GM19351 (cell line): ENCODE data around the gene C18orf63.
"Not testable (repeated sequence)": the region's sequence is repeated elsewhere in the genome, so short reads cannot be mapped to it uniquely, and the experiment has no call there.

ENCODE experiments used
- ATAC-seq: cut with Tn5 transposase; IDR thresholded peaks from one replicate; pipeline ENCODE4 v1.9.1; 2021; ENCODE audit warnings: mild to moderate bottlenecking, moderate library complexity; ENCODE audit not compliant: unreplicated experiment

Gene C18orf63

GRCh38 chr18:74315464-74316256, at the start of gene C18orf63:
Gene C18orf63 (plus strand): TSS chr18:74315839. CDS start chr18:74317866, 2,027 bp downstream.
- no peak for ATAC-seq

DNA sequence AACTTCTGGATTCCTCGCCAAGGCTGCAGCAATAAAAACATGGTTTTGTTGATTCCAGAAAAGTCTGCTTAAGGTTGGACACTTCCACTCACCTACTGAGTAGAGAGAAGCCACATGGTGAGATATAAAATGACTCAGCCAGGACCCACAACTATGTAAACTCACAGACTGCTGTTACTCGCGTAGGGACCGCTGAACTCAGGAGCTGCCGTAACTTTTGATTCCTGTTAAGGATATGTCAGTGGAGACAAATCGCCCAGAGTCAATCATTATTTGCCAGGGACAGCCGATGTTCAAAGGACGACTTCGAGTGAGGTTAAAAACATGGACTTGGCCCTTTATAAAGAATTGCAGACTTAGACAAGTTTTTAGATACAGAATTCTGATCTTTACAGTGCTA, 49.5 kb upstream of the C18orf63 start:
- no peak for ATAC-seq

DNA sequence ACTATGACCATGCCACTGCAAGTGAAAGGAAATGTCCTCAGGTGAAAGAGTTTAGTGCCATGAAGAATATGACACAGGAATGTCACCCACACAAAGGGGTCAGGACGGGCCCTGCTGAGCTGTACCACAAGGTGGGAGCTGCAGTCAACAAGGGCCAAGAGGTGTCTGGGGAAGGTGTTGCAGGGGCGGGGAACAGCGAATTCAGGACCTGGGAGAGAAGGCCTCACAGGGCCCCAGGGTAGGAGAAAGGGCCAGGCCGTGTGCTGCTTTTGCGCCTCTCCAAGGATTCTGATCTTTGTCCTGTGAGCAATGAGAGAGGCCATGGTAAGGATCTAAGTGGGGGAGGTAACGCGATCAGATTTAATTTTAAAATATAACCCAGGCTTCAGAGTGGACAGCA, 47.5 kb upstream of the C18orf63 start:
- no peak for ATAC-seq

GRCh38 chr18:74268933-74269620, 46.6 kb upstream of the C18orf63 start:
- ATAC-seq: no peak

GRCh38 chr18:74271635-74272034, 44.0 kb upstream of the C18orf63 start:
- ATAC-seq: no peak

DNA sequence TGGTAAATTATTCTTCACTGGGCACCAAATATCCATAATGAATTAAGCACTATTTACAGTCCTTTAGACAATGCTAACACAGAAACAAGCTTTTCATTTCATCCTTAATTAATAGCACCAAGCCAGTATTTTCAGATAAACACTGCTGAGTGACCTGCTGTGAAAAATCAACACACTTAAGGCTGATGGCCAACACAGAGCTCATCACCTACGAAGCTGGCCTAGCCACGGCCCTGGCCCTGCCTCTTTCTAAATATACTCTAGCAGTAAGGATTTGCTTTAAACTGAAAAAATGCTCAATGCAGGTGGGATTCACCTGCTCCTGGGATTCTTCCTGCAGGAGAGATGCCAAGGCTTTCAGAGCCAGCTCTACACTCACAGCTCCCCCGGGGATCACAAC, 42.2 kb upstream of the C18orf63 start:
- no peak for ATAC-seq

- no peak for ATAC-seq
Observed at GRCh38 chr18:74274700-74275099, 40.9 kb upstream of the C18orf63 start.

DNA sequence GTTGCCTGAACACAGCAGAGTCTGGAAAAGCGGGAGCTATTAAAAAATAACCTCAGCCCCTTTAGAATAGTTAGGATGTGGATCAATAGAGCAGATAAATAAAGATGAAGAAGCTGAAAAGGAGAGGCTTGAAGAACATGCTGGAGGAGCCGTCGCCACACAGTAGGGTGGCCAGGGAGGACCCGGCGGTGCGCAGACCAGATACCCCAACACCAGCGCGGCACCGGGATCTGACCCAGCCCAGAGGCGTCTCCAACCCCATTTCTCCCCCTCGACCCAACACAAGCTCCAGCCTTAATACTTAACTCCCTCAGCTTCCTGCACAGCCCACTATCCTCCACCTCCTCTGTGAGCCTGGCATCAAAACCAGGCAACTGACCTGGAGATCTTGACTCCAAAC, 39.9 kb upstream of the C18orf63 start:
- no peak for ATAC-seq

- ATAC-seq: no peak
Observed at GRCh38 chr18:74276609-74277008, 39.0 kb upstream of the C18orf63 start.

GRCh38 chr18:74277296-74277695, 38.3 kb upstream of the C18orf63 start:
- no peak for ATAC-seq

DNA sequence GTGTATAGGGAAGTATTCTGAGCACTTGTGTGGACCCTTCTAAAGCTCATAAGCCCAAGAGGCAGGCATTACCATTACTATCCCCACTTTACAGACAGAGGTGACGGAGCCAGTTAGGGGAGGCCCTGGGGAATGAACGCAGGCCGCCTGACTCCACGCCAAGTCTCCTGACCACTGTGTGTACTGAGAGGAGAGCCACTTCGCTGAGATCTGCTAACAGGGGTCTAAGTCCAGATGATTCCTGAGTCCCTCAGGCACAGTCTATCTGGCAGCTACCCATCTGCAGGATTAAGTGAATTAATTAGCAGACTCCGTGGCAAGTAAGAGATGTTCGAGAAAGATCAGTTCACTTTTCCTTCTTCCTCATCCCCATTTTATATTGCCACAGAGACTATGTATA, 37.6 kb upstream of the C18orf63 start:
- no peak for ATAC-seq

DNA sequence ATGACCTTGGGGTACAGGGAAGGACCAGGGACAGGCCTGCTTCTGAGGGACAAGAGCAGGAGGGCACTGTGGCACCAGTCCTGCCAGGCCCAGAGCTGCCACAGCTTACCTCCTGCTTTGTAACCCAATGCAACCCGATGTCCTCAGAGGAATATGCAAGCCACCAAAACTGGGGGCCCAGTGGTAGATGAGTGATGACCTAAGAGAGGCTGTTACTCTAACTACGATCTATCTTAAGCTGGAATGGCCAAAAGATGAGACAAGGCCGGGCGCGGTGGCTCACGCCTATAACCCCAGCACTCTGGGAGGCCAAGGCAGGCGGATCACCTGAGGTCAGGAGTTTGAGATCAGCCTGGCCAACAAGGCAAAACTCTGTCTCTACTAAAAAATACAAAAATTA, 36.7 kb upstream of the C18orf63 start:
- ATAC-seq: no peak

- no peak for ATAC-seq
Observed at GRCh38 chr18:74281011-74281979, 34.3 kb upstream of the C18orf63 start.

GRCh38 chr18:74281980-74282754, 33.5 kb upstream of the C18orf63 start:
- no peak for ATAC-seq

DNA sequence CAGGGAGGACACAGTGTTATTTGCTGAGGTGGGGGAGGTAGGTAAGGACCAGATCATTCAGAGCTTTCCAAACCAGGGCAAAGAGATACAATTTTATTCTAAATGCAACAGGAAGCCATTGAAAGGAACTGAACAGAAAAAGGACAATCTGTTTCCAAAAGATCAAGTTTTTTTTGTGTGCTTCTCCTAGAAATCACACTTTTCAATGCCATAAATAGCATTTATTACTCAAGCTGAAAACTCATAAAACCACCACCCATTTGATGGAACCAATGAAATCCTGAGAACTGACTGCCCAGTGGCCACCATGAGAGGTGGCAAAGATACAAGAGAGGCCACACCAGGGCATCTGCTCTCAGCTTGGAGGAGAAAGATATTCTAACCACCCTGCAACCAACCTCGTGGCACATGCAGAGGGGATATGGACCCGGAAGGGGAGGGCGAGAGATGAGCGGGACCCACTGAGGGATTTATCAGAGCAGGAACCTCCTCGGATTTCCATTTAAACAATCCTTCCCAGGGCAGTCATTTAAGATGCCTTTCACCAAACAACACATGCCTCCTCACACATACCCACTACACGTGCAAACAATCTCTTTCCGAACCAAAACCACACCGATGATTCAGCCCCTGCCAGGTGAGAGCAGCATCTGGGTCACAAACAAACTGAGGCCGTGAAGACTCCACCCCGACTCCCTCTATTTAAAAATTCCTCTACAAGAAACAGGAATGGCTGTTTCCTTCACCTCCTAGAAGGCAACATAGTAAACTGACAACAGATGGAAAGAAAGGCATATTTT, 32.7 kb upstream of the C18orf63 start:
- ATAC-seq: no peak

DNA sequence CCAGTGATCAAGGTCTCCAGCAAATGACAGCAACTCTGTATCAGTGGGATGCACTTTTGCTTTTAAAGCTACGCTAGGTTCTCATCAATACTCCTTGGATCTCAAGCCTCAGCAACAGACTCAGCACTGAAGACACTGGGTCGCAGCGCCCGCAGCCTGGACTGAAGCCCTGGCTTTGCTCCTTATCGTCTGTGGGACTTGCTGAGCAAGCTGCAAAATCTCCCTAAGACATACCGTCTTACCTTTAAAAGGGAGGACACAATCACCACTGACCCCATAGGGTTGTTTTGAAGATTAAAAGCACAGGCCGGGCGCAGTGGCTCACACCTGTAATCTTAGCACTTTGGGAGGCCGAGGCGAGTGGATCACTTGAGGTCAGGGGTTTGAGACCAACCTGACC, 32.0 kb upstream of the C18orf63 start:
- no peak for ATAC-seq

DNA sequence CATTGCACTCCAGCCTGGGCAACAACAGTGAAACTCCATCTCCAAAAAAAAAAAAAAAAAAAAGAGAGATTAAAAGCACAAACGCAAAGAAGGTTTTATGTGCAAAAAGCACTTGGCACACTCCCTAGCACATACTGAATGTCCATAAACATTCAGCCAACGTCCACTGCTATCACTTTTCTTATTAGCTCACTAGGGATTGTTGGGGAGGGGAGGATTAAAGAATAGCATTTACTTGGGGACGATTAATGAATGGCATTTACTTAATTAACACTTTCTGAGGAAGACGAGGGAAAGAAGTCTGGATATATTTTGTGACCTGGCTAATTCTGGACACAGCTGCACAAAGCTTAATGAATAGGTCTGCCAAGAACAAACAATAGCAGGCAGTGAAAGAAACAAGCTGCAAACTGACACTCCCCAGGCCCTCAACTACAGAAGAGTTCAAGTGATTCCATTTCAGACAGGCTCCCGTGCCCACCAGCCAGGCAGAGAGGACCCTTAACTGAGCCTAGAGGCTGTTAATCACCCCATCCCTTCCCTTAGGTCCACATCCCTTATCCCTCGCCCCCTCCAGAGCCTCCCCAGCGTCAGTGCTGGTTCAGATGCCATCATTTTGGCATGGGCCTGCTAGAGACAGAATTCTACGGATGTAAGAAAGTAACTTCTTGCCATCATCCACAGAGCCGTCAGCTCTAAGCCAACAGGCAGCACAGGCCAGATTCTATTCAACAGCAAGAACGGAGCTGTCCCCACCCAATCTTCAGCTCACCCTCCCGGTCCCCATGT, 31.3 kb upstream of the C18orf63 start:
- ATAC-seq: no peak

DNA sequence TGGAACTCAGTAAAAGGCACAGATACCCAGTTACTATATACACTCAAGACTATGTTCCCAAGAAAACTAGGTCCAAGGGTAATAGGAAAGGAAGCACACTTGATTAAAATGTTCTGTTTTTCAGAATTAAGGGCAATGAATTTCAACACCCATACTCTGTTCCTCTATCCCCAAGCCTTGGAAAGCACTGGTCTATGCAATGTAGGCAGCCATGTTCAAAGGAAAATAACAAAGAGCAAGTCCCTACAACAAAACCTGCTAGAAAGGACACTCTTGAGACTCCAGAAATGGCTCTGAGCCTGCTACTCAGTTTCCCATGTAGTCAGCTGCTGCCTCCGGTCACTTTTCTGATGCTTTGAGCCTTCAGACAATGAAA, 30.7 kb upstream of the C18orf63 start:
- ATAC-seq: no peak

DNA sequence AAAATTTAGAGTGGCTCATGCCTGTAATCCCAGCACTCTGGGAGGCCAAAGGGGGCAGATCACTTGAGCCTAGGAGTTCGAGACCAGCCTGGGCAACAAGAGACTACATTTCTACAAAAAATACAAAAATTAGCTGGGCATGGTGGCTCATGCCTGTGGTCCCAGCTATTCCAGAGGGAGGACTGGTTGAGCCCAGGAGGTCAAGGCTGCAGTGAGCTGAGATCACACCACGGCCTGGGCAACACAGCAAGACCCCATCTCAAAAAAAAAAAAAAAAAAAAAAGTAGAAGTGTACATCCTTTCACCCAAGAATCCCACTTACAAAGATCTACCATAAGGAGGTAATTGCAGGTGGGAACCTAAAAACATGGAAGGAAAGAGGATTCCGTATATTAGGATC, 30.1 kb upstream of the C18orf63 start:
- ATAC-seq: not testable (repeated sequence)
